AG04450 (cell line): ENCODE measurements around the gene TOX3. TPM values are rescaled to one million over a fixed set of nuclear protein-coding genes. Genes with fewer than 3 reads are reported as not detected.

Experiments
- CTCF ChIA-PET: fragments of 300-600, 350-600 bp; formaldehyde crosslinking; extraction: SDS; loops from one replicate; lab custom pipeline; 2022; ENCODE audit warnings: antibody characterized with exemption, inconsistent platforms; lab: Charles Lee
- POLR2A ChIA-PET: fragments of 350-600 bp; formaldehyde crosslinking; extraction: SDS; loops from one replicate; lab custom pipeline; 2021; ENCODE audit warnings: antibody characterized with exemption, inconsistent platforms; lab: Yijun Ruan, JAX
- DNase-seq: peaks from one replicate; pipeline ENCODE4 v3.0.0-alpha.2; 2011; ENCODE audit warnings: low read depth, low spot score
- H3K27ac ChIP-seq: one replicate; pipeline ENCODE4 v1.5.1; 2012; ENCODE audit warnings: low read depth, low read length, control low read depth
- H3K27me3 ChIP-seq: one replicate; pipeline ENCODE4 v1.6.0; 2012; ENCODE audit warnings: low read length; ENCODE audit not compliant: control insufficient read depth, insufficient read depth
- H3K4me3 ChIP-seq: 2 replicates; pipeline ENCODE4 v1.5.1; 2011; ENCODE audit warnings: mild to moderate bottlenecking, low read depth, low read length, control low read depth
- H3K9me3 ChIP-seq: 2 replicates; pipeline ENCODE4 v1.5.1; 2012; ENCODE audit warnings: low read length; ENCODE audit not compliant: control insufficient read depth, insufficient read depth
- polyA plus RNA-seq: library from polyadenylated mRNA; depleted of rRNA; stranded (reverse); fragments of >200 nt; gene quantifications from 2 replicates; pipeline ENCODE4 v1.2.3, GENCODE V29; 2011
- TF ChIP-seq, protein P1 (sequence below): IDR thresholded peaks from 2 replicates; pipeline ENCODE4 v1.5.1; 2011; ENCODE audit warnings: low read depth, low read length, control low read depth, inconsistent platforms

TOX3 gene
- polyA plus RNA-seq, 1 experiment = not detected

DNA sequence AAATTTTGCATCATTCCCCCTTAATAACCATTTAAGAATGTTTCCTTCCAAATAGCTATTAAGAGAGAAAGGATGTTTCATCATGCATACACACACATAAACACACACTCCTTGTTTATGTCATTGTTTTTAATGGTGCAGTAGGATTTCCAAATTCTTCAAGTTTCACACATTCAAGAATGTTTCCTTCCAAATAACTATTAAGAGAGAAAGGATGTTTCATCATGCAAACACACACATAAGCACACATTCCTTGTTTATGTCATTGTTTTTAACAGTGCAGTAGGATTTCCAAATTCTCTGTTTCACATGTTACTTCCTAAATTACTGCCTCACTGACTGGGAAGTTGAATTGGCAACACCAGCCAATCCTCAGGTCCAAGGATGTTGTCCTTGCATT is 7.8 kb downstream of the TOX3 start:
- H3K27ac ChIP-seq = no peak overlapping the region
- no peak for DNase-seq
- H3K9me3 ChIP-seq = no peaks in the 10 kb centered on the region
- ChIA-PET CTCF (no interaction called here), POLR2A (no interaction called here)
- no peak overlapping the region for H3K4me3 ChIP-seq
- H3K27me3 ChIP-seq = no peaks in the 10 kb centered on the region
- TF ChIP-seq, protein P1, sequence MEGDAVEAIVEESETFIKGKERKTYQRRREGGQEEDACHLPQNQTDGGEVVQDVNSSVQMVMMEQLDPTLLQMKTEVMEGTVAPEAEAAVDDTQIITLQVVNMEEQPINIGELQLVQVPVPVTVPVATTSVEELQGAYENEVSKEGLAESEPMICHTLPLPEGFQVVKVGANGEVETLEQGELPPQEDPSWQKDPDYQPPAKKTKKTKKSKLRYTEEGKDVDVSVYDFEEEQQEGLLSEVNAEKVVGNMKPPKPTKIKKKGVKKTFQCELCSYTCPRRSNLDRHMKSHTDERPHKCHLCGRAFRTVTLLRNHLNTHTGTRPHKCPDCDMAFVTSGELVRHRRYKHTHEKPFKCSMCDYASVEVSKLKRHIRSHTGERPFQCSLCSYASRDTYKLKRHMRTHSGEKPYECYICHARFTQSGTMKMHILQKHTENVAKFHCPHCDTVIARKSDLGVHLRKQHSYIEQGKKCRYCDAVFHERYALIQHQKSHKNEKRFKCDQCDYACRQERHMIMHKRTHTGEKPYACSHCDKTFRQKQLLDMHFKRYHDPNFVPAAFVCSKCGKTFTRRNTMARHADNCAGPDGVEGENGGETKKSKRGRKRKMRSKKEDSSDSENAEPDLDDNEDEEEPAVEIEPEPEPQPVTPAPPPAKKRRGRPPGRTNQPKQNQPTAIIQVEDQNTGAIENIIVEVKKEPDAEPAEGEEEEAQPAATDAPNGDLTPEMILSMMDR = no peak

DNA sequence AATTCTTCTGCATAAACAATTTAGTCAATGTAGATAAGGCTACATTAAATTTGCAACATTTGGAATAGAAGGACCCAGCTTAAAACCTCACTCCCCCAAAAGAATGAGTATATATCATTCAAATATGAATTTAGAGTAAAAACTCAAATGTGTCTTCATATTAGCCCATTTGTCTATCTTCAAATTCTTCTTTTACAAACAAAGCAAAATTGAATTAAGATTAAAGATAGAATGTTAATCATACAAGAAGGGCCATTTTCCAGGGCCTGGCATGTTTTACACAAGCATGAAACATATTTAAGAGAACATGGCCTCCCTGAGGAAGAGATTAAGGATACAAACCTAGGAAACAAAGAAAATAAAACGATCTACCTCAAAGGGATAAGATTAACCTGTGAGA is 8.4 kb downstream of the TOX3 start:
- ChIA-PET POLR2A (no interaction called here), CTCF (no interaction called here)
- no peak for DNase-seq
- Histone ChIP-seq H3K27ac (no peak overlapping the region), H3K27me3 (no peaks in the 10 kb centered on the region), H3K4me3 (no peak overlapping the region), H3K9me3 (no peaks in the 10 kb centered on the region)
- TF ChIP-seq, protein P1 = no peak

DNA sequence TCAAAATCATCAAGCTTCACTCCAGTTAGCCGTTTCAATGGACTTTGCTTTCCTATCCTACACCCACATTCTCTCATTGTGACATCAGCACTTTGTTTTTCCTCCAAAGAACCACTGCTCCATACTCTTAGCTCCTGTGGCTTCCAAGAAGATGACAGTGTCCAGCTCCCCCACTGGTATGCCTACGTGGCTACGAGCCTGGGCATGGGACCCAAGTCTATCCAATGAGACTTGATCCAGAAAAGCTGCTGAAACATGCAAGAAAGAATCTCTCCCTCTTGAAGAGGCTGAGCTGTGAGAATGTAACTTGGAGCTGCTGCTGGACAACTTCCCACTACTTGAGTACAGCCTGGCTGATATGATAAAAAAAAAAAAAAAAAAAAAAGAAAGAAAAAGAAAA is 9.4 kb downstream of the TOX3 start:
- DNase-seq = no peak
- H3K9me3 ChIP-seq = no peaks in the 10 kb centered on the region
- CTCF ChIA-PET = no interaction called here

GRCh38 chr16:52535076-52535475 is 11.9 kb downstream of the TOX3 start:
- POLR2A ChIA-PET = no interaction called here
- CTCF ChIA-PET = no interaction called here

More for the DNA sequence above, 9.4 kb downstream of the TOX3 start:
- Histone ChIP-seq H3K27me3 (no peaks in the 10 kb centered on the region), H3K27ac (no peak overlapping the region), H3K4me3 (no peak overlapping the region)
- POLR2A ChIA-PET = no interaction called here
- TF ChIP-seq, protein P1 = no peak

DNA sequence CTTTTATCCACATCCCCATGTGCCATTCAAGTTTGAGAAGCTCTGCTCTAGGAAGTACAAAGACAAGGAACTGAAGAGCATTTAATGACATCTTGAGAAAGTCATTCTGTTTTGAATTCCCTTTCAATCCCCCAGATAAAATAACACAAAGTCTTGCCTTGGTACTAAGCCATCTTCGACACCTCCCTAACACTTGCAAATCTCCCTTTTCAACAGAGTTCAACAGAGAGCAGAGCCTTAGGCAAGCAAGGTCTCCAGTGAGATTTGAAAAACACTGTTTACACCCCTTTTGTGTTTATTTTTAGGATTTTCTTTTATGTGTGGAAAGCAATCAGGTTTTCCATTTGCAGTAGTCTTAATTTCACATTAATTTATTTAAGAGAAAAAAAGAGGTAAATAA is 13.6 kb downstream of the TOX3 start:
- H3K4me3 ChIP-seq = no peak overlapping the region
- CTCF ChIA-PET = no interaction called here

More at GRCh38 chr16:52535076-52535475, 11.9 kb downstream of the TOX3 start:
- no peaks in the 10 kb centered on the region for H3K27me3 ChIP-seq
- H3K27ac ChIP-seq = no peak overlapping the region
- no peak for DNase-seq
- H3K9me3 ChIP-seq = no peaks in the 10 kb centered on the region
- no peak overlapping the region for H3K4me3 ChIP-seq
- TF ChIP-seq, protein P1 = no peak

More for the DNA sequence above, 13.6 kb downstream of the TOX3 start:
- POLR2A ChIA-PET = no interaction called here
- TF ChIP-seq, protein P1 = no peak
- Histone ChIP-seq H3K27me3 (no peaks in the 10 kb centered on the region), H3K9me3 (no peaks in the 10 kb centered on the region), H3K27ac (no peak overlapping the region)
- DNase-seq = no peak
